ENCODE data around the gene CER1.

GRCh38 chr9:14706530-14707140 lies 15.9 kb downstream of the CER1 start:
- TF ChIP-seq GABPB2 (CRISPR knock-in tag; conservative IDR thresholded peaks at IDR 0.05): no peak
- no peak for TF ChIP-seq PURB (CRISPR knock-in tag; IDR thresholded peaks at IDR 0.05; ENCODE audit: low read depth)
- TF ChIP-seq ILF3 (IDR thresholded peaks at IDR 0.05; ENCODE audit: borderline replicate concordance): no peak
- no peak for TF ChIP-seq HDAC2 (IDR thresholded peaks at IDR 0.05)
- TF ChIP-seq CTCF (IDR thresholded peaks at IDR 0.05 in 2 of 3, conservative IDR thresholded peaks at IDR 0.05 in 1 of 3; ENCODE audit: insufficient read depth in 2 of 3, low read depth in 1 of 3, low read length in 3 of 3): no peak
- TF ChIP-seq BMI1 (IDR thresholded peaks at IDR 0.05; ENCODE audit: low read length): no peak
- TF ChIP-seq ZBTB43 (CRISPR knock-in tag; IDR thresholded peaks at IDR 0.05): no peak

Data from K562 (cell line).